Mesothelial cell of epicardium (in vitro differentiated cells): ENCODE data around the gene SLC20A1. TPM values are rescaled to one million over a fixed set of nuclear protein-coding genes. Genes with fewer than 3 reads are reported as not detected.

Experiments used
- DNase-seq, 2 experiments: peaks; one replicate each; pipeline ENCODE4 v3.0.0; 2021; ENCODE audit warnings: low spot score in 2 of 2; ENCODE audit not compliant: unreplicated experiment in 2 of 2
- H3K27ac Mint-ChIP-seq: 2 replicates; pipeline ENCODE4 v1.8.0; 2021; ENCODE audit warnings: mixed read lengths
- H3K27me3 Mint-ChIP-seq: 2 replicates; pipeline ENCODE4 v1.8.0; 2021; ENCODE audit warnings: low read depth, mixed read lengths
- H3K36me3 Mint-ChIP-seq: 2 replicates; pipeline ENCODE4 v1.8.0; 2021; ENCODE audit warnings: mixed read lengths
- H3K4me1 Mint-ChIP-seq: 2 replicates; pipeline ENCODE4 v1.8.0; 2021; ENCODE audit warnings: mixed read lengths
- H3K4me3 Mint-ChIP-seq: 2 replicates; pipeline ENCODE4 v1.8.0; 2021; ENCODE audit warnings: mild to moderate bottlenecking, moderate library complexity, mixed read lengths
- H3K9me3 Mint-ChIP-seq: 2 replicates; pipeline ENCODE4 v1.8.0; 2021; ENCODE audit warnings: mixed read lengths
- CTCF ChIP-seq: fragments of 200-600 bp; sonication (generic); IDR thresholded peaks from one replicate; pipeline ENCODE4 v1.5.0; 2021; ENCODE audit warnings: antibody characterized with exemption; ENCODE audit not compliant: unreplicated experiment
- total RNA-seq: library from RNA; stranded (reverse); gene quantifications from 3 replicates; pipeline ENCODE4 v1.2.1, GENCODE V29; 2021

SLC20A1 gene
- total RNA-seq, 1 donor from 2014 or later = 46.3 TPM

GRCh38 chr2:112623913-112624777 is 21.6 kb upstream of the SLC20A1 start:
- no peaks in the 10 kb centered on the region for H3K36me3 Mint-ChIP-seq
- TF ChIP-seq CTCF = no peak
- H3K4me1 Mint-ChIP-seq = peaks cover 4% of the 10 kb centered on the region
- H3K27ac Mint-ChIP-seq = no peak overlapping the region
- no peaks in the 10 kb centered on the region for H3K9me3 Mint-ChIP-seq
- peaks cover 5% of the 10 kb centered on the region for H3K27me3 Mint-ChIP-seq
- DNase-seq = no peak
- no peak overlapping the region for H3K4me3 Mint-ChIP-seq

GRCh38 chr2:112625474-112626114 is 20.1 kb upstream of the SLC20A1 start:
- Mint-ChIP-seq H3K4me1 (peaks cover 14% of the 10 kb centered on the region), H3K27ac (no peak overlapping the region), H3K36me3 (no peaks in the 10 kb centered on the region)

GRCh38 chr2:112626604-112627059 is 19.1 kb upstream of the SLC20A1 start:
- Mint-ChIP-seq H3K4me1 (peaks cover 24% of the 10 kb centered on the region), H3K36me3 (no peaks in the 10 kb centered on the region), H3K9me3 (no peaks in the 10 kb centered on the region), H3K4me3 (no peak overlapping the region), H3K27me3 (peaks cover 2% of the 10 kb centered on the region), H3K27ac (no peak overlapping the region)
- peak in 1 of 2 experiments; percentile 44 for DNase-seq
- TF ChIP-seq CTCF = peak; percentile 32

More at GRCh38 chr2:112625474-112626114, 20.1 kb upstream of the SLC20A1 start:
- no peaks in the 10 kb centered on the region for H3K9me3 Mint-ChIP-seq
- H3K27me3 Mint-ChIP-seq = peaks cover 5% of the 10 kb centered on the region
- H3K4me3 Mint-ChIP-seq = no peak overlapping the region
- DNase-seq = no peak
- no peak for TF ChIP-seq CTCF

GRCh38 chr2:112627060-112628040 is 18.4 kb upstream of the SLC20A1 start:
- no peak for DNase-seq
- H3K36me3 Mint-ChIP-seq = no peaks in the 10 kb centered on the region
- H3K27me3 Mint-ChIP-seq = no peaks in the 10 kb centered on the region
- no peaks in the 10 kb centered on the region for H3K9me3 Mint-ChIP-seq
- no peak for TF ChIP-seq CTCF
- peak overlapping the region; percentile 50 for H3K27ac Mint-ChIP-seq
- H3K4me1 Mint-ChIP-seq = peaks cover 28% of the 10 kb centered on the region
- H3K4me3 Mint-ChIP-seq = no peak overlapping the region

GRCh38 chr2:112629224-112629623 is 16.5 kb upstream of the SLC20A1 start:
- H3K9me3 Mint-ChIP-seq = no peaks in the 10 kb centered on the region
- TF ChIP-seq CTCF = no peak
- peaks cover 28% of the 10 kb centered on the region for H3K4me1 Mint-ChIP-seq
- no peaks in the 10 kb centered on the region for H3K27me3 Mint-ChIP-seq
- no peaks in the 10 kb centered on the region for H3K36me3 Mint-ChIP-seq
- no peak for DNase-seq
- H3K4me3 Mint-ChIP-seq = no peak overlapping the region
- H3K27ac Mint-ChIP-seq = no peak overlapping the region
